ENCODE measurements around the gene PXDN.

GRCh38 chr2:1674766-1675397 lies 69.4 kb downstream of the PXDN start:
- TF ChIP-seq YY1 (IDR thresholded peaks at IDR 0.05; ENCODE audit: insufficient read depth, insufficient read length) (no peak), ZNF274 (IDR thresholded peaks at IDR 0.05; ENCODE audit: low read depth, low read length) (no peak)

Data from NT2/D1 (cell line).